ENCODE results near the gene SLC22A17. TPM values are rescaled to one million over a fixed set of nuclear protein-coding genes. Genes with fewer than 3 reads are reported as not detected.

Gene SLC22A17
- total RNA-seq, 1 donor from 2014 or later: 22.2 TPM

- peaks cover 9% of the 10 kb centered on the region for H3K27me3 Mint-ChIP-seq (ENCODE audit: insufficient read depth, low read depth)
- no peaks in the 10 kb centered on the region for H4K20me1 ChIP-seq (ENCODE audit: low read depth)
- H3K27me3 ChIP-seq: peaks cover 18% of the 10 kb centered on the region
- H3K4me3 ChIP-seq: peak overlapping the region; percentile 96
- H3K4me2 ChIP-seq: peak overlapping the region; percentile 79
- H3K4me1 ChIP-seq: peaks cover 11% of the 10 kb centered on the region
- H3K9ac ChIP-seq: no peak overlapping the region
- H2AFZ ChIP-seq (replicated peaks): peak overlapping the region; percentile 73
- peaks cover 2% of the 10 kb centered on the region for H3K9me3 Mint-ChIP-seq
- TF ChIP-seq CTCF (IDR thresholded peaks at IDR 0.05) (no peak), EZH2 (IDR thresholded peaks at IDR 0.05) (no peak), EZH2phosphoT487 (IDR thresholded peaks at IDR 0.05) (no peak)
- peaks cover 42% of the 10 kb centered on the region for H3F3A ChIP-seq (ENCODE audit: low read depth)
- no peak for DNase-seq (ENCODE audit: low spot score)
- H3K27ac Mint-ChIP-seq: no peak overlapping the region
- H3K36me3 Mint-ChIP-seq: peaks cover 4% of the 10 kb centered on the region
- peak overlapping the region; percentile 89 for H3K4me3 Mint-ChIP-seq
- peaks cover 2% of the 10 kb centered on the region for H3K79me2 ChIP-seq (ENCODE audit: low read depth)
- no peaks in the 10 kb centered on the region for H3K36me3 ChIP-seq
- H3K9me3 ChIP-seq (ENCODE audit: low read depth): no peaks in the 10 kb centered on the region
- peaks cover 30% of the 10 kb centered on the region for H3K4me1 Mint-ChIP-seq
- peak overlapping the region; percentile 64 for H3K27ac ChIP-seq
These were observed 50.8 kb downstream of the SLC22A17 start for GRCh38 chr14:23301969-23302289.

GRCh38 chr14:23301288-23301968 is 51.3 kb downstream of the SLC22A17 start:
- H3K27me3 ChIP-seq: peaks cover 21% of the 10 kb centered on the region
- TF ChIP-seq CTCF (IDR thresholded peaks at IDR 0.05): peak; percentile 82
- TF ChIP-seq EZH2 (IDR thresholded peaks at IDR 0.05): no peak
- H3K4me2 ChIP-seq: peak overlapping the region; percentile 79
- H3K9ac ChIP-seq: no peak overlapping the region
- H3K36me3 ChIP-seq: no peaks in the 10 kb centered on the region
- peaks cover 2% of the 10 kb centered on the region for H3K9me3 Mint-ChIP-seq
- H2AFZ ChIP-seq (replicated peaks): peak overlapping the region; percentile 95
- H3K9me3 ChIP-seq (ENCODE audit: low read depth): no peaks in the 10 kb centered on the region
- H3K36me3 Mint-ChIP-seq: peaks cover 7% of the 10 kb centered on the region
- DNase-seq (ENCODE audit: low spot score): peak; percentile 100
- peak overlapping the region; percentile 96 for H3K4me3 ChIP-seq
- H3K27ac Mint-ChIP-seq: no peak overlapping the region
- no peaks in the 10 kb centered on the region for H4K20me1 ChIP-seq (ENCODE audit: low read depth)
- H3K79me2 ChIP-seq (ENCODE audit: low read depth): no peaks in the 10 kb centered on the region
- peaks cover 11% of the 10 kb centered on the region for H3K4me1 ChIP-seq
- H3K4me3 Mint-ChIP-seq: peak overlapping the region; percentile 91
- H3K27ac ChIP-seq: peak overlapping the region; percentile 85
- H3F3A ChIP-seq (ENCODE audit: low read depth): peaks cover 42% of the 10 kb centered on the region
- H3K4me1 Mint-ChIP-seq: peaks cover 34% of the 10 kb centered on the region
- H3K27me3 Mint-ChIP-seq (ENCODE audit: insufficient read depth, low read depth): peaks cover 9% of the 10 kb centered on the region

GRCh38 chr14:23300687-23301223 is 51.9 kb downstream of the SLC22A17 start:
- Histone ChIP-seq H4K20me1 (ENCODE audit: low read depth) (no peaks in the 10 kb centered on the region), H2AFZ (replicated peaks) (no peak overlapping the region), H3K36me3 (no peaks in the 10 kb centered on the region), H3K4me3 (peak overlapping the region; percentile 96), H3K4me1 (peaks cover 6% of the 10 kb centered on the region), H3K4me2 (peak overlapping the region; percentile 79), H3K27me3 (peaks cover 28% of the 10 kb centered on the region), H3F3A (ENCODE audit: low read depth) (peaks cover 35% of the 10 kb centered on the region), H3K9ac (no peak overlapping the region), H3K9me3 (ENCODE audit: low read depth) (no peaks in the 10 kb centered on the region), H3K27ac (no peak overlapping the region), H3K79me2 (ENCODE audit: low read depth) (no peaks in the 10 kb centered on the region)
- peak; percentile 47 for DNase-seq (ENCODE audit: low spot score)
- Mint-ChIP-seq H3K4me3 (peak overlapping the region; percentile 91), H3K36me3 (peaks cover 7% of the 10 kb centered on the region), H3K27ac (peak overlapping the region; percentile 90), H3K9me3 (peaks cover 2% of the 10 kb centered on the region), H3K4me1 (peaks cover 33% of the 10 kb centered on the region), H3K27me3 (ENCODE audit: insufficient read depth, low read depth) (peaks cover 9% of the 10 kb centered on the region)
- TF ChIP-seq EZH2phosphoT487 (IDR thresholded peaks at IDR 0.05) (no peak), CTCF (IDR thresholded peaks at IDR 0.05) (no peak), EZH2 (IDR thresholded peaks at IDR 0.05) (no peak)
